Left kidney (tissue), 2 donors: ENCODE results near the gene PRPF6. TPM values are rescaled to one million over a fixed set of nuclear protein-coding genes. Genes with fewer than 3 reads are reported as not detected.

Experiments used
- DNase-seq: peaks from one replicate; pipeline ENCODE4 v3.0.0-alpha.2; 2013
- polyA plus RNA-seq: library from polyadenylated mRNA; unstranded; fragments of 120-200 nt; gene quantifications from one replicate; pipeline ENCODE4 v1.2.1, GENCODE V29; 2013; ENCODE audit not compliant: insufficient read length

The PRPF6 gene
- polyA plus RNA-seq, 1 donor, result 81.6 TPM

DNA sequence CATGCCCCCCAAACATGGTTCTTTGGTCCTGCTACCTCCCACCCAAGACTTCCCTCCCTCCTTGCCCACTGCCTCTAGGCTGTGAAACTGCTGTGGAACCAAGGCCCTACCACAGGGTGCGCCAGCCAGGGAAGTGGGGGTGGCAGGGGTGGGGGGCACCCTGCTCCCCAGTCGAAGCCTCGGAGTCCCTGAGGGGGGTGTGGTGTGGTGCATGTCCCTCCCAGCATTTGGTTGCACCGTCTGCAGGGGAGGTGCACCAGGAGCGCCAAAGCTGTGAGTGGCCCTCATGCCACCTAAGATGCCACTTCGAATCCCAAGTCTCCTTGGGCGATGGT is 96.6 kb downstream of the PRPF6 start:
- no peak for DNase-seq

DNA sequence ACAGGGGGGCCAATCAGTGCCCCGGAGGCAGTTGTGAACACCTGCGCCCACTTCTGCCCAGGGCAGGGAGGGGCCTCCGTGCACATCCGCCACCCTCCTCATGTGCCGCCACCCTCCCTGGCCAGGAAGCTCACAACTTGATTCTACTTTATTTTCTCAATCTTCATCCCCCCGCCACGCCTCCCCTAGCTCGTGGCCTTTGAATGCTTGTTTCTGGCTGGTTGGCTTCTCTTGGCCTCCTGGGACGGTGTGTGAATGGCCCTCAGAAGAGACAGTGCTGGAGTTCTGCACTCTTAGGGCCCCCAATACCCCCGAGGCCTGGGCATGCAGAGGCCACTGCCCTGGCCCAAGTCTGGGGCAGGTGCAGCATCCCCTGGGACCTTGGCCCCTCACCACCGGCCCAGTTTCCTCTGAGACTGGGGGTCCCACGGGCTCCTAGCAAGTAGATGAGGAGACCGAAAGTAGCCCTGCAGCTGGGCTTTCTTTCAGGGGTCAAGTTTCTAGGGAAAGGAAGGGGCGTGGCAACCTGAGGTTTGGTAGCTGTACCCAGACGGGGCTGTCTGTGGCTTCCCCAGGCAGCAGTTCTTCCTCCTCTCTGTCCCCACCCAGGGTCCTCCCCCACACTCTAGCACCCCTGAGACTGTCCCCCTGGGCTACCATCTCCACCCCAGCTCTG is 97.1 kb downstream of the PRPF6 start:
- DNase-seq, result no peak

- no peak for DNase-seq
Measured at GRCh38 chr20:64078934-64079272, 98.0 kb downstream of the PRPF6 start.

DNA sequence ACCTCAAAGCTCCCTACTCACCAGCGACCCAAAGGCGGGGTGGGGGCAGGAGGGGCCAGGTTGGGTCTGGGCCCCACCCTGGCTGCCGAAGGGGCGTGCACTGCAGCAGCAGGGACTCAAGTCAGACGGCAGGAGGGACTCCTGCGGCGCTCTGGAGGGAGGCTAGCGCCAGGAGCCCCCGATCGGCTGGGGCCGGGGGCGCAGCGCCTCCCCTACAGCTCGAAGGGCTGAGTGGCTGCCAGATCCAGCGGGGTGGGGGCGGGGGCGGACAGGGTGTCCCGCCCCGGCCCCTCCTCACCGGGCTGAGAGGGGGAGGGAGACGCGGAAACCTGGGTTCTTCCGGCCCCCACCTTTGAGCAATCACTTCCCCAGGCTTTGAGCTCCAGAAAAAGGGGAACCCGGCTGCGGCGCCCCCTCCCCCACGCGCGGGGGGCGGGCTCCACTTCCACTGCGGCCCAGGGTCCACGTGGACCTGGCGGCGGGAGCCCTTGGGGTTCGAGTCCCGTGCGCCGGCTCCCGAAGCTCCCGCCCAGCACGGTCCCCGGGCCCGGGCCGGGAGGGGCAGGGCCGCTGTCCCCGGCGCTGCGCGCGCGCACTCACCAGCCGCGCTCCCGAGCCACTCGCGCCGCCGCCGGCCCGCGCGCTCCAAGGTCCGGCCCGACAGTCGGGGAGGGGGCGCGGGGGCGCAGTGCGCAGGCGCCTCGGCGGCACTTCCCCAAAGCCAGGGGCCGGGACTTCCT is 98.5 kb downstream of the PRPF6 start, which contains the start of gene RGS19:
Gene RGS19 (minus strand): TSS at position 246 of the 740 bp plus-strand sequence. CDS start 2,632 bp downstream, outside the sequence.
- DNase-seq, result peak; percentile 70

GRCh38 chr20:64080013-64080812 is 99.3 kb downstream of the PRPF6 start, which contains the start of gene OPRL1:
TSS of gene OPRL1 (plus strand) at chr20:64080082. CDS start at chr20:64092721, 12,639 bp downstream.
- DNase-seq, result no peak

- no peak for DNase-seq
Measured at GRCh38 chr20:64080813-64081623, 100.1 kb downstream of the PRPF6 start.

DNA sequence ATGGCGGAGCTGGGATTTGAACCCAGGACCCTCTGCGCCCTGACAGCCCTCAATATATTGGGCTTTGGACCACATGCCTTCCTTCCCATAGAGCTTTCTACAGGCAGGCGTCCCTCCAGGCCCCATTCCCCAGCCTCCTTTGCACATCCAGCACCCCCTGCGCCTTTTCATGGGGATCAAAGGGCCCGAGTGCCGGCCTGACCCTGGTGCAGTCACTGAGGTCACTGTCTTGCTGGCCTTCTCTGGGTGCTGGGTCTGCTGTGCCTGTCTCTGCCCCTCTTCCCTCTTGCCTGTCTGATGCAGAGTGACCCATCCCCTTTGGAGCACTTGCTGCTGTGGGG is 100.7 kb downstream of the PRPF6 start:
- DNase-seq, result no peak

DNA sequence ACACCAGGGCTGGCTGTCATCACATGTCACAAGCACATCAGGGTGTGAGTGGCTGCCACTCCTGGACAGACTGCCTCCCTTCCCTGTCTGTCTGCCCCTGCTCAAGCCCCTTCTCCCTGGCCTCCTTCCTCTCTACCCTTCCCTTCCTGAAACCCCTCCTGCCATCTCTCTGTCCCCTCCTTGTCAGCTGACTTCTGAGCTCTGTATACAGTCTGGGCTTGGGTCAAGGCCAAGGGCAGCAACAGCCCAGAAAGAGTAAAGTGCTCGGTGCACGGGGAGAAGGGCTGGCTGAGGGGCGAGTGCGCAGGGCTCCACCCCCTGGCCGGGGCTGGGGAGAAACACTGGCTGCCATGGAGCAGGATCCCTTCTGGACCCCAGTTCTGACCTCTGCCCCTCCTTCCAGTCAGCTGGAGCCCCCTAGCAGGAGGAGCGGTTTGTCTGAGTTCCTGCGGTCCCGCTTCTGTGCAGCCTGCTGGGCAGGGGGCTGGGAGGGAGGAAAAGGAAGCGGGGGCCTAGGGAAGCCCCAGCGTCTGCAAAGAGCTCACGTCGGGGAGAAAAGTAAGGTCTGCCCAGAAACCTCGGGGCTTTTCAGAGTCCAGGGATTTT is 101.3 kb downstream of the PRPF6 start:
- DNase-seq, result no peak

Other genes starting within 250 kb of the PRPF6 start
- gene LIME1, start 244.5 kb upstream of the PRPF6 start, polyA plus RNA-seq, result 4.3 TPM
- gene SLC2A4RG, start 241.4 kb upstream of the PRPF6 start, polyA plus RNA-seq, result 73.0 TPM
- gene ZBTB46, start 149.9 kb upstream of the PRPF6 start, polyA plus RNA-seq, result 16.7 TPM
- not detected for gene ABHD16B, start 119.6 kb upstream of the PRPF6 start, polyA plus RNA-seq
- gene TPD52L2, start 115.9 kb upstream of the PRPF6 start, polyA plus RNA-seq, result 84.6 TPM
- 26.4 TPM for gene DNAJC5, start 86.0 kb upstream of the PRPF6 start, polyA plus RNA-seq
- 51.0 TPM for gene UCKL1, start 24.7 kb upstream of the PRPF6 start, polyA plus RNA-seq
- gene ZNF512B, start 11.2 kb upstream of the PRPF6 start, polyA plus RNA-seq, result 24.7 TPM
- gene SAMD10, start 1.5 kb upstream of the PRPF6 start, polyA plus RNA-seq, result 7.5 TPM
- 0.95 TPM for gene C20orf204, start 55.0 kb downstream of the PRPF6 start, polyA plus RNA-seq
- 4.5 TPM for gene SOX18, start 68.5 kb downstream of the PRPF6 start, polyA plus RNA-seq
- 74.7 TPM for gene TCEA2, start 82.1 kb downstream of the PRPF6 start, polyA plus RNA-seq
- 3.6 TPM for gene RGS19, start 98.4 kb downstream of the PRPF6 start, polyA plus RNA-seq
- 1.1 TPM for gene OPRL1, start 99.0 kb downstream of the PRPF6 start, polyA plus RNA-seq
- gene LKAAEAR1, start 103.3 kb downstream of the PRPF6 start, polyA plus RNA-seq, result not detected
- not detected for gene NPBWR2, start 126.4 kb downstream of the PRPF6 start, polyA plus RNA-seq
- 0.33 TPM for gene MYT1, start 183.3 kb downstream of the PRPF6 start, polyA plus RNA-seq